HG02588 (cell line): ENCODE results near the gene CDH15.

Experiments used
- ATAC-seq: cut with Tn5 transposase; IDR thresholded peaks from one replicate; pipeline ENCODE4 v1.9.1; 2021; ENCODE audit warnings: mild to moderate bottlenecking, moderate library complexity; ENCODE audit not compliant: unreplicated experiment

CDH15 gene

DNA sequence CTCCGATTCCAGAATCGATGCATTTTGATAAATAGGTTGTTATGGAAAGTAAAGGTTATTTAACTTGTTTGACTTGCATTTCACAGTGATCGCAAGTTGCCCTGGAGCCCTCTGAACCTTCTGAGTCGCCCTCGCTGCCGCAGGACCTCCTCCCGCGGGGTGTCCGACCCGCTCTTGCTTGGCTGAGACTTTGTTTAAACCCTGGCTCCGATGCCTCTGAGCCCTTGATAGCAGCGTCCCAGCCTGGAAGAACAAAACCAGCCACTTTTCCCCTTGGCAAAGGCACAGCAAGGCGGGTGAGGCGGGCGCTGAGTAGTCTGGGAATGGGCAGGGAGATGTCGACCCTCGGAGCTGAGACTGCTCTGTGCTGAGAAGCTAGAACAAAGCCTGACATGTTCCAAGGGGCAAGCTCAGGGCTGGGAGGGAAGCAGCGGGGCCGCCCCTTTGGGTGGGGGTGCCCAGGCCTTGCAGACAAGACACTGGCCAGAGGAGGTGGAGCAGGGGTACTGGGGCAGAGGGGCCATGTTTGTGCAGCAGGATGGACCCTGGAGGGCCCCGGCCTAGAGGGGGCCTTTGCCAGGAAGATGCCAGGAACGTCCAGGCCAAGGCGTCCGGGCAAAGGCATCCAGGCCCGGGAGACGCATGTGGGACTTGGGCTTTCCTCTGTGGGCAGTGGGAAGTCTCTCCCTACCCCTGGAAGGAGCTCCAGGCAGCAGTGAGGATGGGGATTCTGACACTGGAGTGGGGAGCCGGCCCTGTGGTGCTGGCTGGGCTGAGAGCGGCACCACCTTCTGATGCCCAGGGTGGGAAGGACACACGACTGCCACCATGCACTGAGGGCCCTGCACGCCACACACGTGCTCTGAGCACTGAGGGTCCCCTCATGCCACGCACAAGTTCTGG lies 30.3 kb upstream of the CDH15 start:
- no peak for ATAC-seq

- no peak for ATAC-seq
Measured at GRCh38 chr16:89141884-89142267, 29.7 kb upstream of the CDH15 start.

DNA sequence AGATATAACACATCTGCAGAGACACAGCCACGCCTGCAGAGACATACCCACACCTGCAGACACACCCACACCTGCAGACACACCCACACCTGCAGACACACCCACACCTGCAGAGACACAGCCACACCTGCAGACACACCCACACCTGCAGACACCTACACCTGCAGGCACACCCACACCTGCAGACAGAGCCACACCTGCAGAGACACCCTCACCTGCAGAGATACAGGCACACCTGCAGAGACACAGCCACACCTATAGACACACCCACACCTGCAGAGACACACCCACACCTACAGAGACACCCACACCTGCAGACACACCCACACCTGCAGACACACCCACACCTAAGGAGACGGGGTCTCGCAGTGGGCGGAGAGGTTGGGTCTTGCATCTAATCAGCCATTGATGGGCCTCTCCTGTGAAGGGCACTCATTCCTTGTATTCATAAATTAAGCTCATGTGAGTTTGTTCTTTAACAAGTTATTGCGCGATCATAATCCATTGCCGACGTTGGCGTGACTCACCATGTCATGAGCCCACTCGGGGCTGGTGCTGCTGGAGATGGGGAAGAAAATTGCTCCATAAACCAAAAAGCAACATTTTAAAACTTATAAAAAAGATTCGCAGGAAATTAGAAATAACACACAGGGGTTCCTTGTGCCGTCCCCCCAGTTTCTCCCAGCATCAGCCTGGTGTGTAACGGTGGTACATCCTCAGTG lies 28.9 kb upstream of the CDH15 start:
- ATAC-seq, result no peak

DNA sequence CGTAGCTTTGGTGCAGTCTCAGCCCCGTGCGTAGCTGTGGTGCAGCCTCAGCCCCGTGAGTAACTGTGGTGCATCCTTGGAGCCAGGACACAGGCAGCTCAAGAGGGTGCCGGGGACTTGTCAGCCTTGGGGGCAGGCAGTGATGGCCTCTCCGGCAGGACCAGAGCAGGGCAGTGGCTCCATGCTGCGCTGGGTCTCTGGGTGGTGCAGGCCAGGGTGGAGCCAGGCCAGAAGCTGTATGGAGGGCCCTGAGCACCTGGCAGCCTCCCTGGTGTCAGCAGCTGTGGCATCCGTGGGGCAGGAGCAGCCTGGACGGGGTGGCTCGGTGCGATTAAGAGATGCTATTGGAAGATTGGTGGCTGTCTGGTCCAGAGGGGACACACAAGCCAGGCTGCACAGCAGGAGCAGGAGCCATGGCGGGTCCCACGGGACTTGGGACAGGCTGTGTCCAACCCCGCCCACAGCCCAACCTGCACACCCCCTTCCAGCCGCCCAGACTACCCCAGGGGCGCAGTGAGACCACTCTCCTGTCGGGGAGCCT lies 28.3 kb upstream of the CDH15 start:
- no peak for ATAC-seq

DNA sequence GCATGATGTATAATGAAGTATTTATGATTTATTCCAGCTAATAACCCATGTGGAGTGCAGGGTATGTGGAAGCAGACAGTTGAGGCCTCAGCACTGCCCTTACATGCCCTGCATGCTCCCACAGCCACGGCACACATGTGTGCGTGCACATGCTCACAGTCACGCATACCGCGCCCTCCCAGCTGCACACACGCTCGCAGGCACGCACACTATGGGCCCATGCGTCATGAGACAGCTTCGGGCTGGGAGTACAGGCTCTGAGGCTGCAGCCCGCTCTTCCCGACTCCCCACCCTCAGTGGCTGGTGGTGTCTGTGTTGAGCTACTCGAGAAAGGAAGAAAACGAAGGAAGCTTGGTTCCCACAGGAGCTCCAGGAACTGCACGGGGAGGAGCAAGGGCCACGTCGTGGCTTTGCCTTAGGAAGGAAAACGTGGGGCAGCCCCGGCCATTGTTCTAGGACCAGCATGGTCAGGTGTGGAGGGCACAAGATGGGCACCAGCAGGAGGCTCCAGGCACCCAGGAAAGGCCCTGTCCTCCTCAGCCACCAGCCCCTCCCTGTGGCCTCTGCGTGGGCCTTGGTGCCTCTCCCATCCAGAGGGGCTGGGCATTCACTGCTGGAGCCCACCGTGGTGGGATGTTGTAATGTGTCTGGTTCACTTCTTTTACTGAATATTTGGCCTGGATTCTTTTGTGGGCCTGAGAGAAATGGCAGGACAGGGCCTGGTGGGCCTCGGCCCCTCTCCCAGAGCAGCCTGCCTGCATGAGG lies 27.5 kb upstream of the CDH15 start:
- no peak for ATAC-seq

- ATAC-seq, result no peak
Measured at GRCh38 chr16:89144681-89145080, 26.9 kb upstream of the CDH15 start.

DNA sequence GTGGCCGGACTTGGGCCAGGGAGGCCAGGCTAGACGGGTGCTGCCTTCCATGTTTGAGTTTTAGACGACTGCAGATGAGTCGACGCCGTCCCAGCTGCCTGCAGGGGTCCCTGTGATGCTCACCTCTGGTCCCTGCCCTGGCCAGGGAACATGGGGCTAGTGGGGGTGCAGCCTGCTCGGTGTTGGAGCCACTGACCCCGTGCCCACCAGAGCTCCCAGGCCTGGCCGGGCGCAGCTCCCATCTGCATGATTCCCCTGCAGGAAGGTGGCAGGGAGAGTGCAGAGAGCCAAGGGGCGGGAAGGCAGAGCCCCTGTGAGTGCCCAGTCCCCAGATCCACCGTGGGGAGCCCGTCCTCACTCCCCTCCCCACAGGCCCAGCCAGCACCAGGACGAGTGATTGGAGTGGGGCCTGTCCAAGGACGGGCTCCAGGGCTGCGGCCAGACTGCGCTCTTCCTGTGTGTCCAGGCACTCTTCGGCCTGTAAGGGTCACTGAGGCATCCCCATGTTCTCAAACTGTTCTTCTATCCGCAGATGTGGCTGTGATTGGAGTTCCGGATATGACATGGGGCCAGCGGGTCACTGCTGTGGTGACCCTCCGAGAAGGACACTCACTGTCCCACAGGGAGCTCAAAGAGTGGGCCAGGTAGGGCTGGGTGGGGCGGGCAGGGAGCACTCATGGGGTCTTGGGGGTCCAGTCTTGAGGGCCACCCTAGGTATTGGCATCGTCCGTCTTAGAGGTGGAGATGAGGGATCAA lies 26.0 kb upstream of the CDH15 start:
- no peak for ATAC-seq

DNA sequence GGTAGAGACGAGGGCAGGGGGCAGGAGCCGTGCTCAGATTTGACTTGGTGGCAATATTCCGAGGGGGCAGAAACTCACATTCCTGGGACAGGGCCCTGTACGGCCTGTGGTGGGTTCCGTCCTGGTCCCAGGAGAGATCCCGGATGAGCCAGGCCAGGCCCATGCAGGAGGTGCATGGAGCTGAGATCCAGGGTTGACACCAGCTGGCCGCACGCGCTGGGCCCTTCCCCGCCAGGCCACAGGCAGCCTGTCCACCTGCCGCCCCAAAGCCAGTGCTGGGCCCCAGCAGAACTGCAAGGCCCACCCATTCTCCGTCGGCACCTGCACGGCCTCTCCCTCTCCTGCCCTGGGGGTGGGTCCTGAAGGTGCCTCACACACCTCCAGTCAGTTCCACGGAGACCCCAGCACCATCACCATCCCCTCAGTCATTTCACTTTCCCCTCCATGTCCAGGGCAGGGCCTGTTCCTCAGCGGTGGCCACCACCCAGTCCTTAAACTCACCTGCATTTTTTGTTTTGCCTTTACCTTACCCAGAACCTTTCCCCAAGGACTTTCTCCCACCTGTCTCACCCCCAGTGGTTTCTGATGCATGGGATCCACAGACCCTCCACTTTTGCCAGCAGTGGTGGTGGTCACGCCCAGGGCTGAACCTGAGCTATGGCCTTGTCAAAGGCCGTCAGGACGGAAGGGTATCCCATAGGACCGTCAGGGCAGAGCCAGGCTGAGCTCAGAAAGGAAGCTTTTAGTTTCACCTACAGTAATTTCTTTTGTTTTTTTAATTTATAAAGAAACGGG lies 25.1 kb upstream of the CDH15 start:
- ATAC-seq, result no peak

- no peak for ATAC-seq
Measured at GRCh38 chr16:89147085-89147817, 24.3 kb upstream of the CDH15 start.

- ATAC-seq, result no peak
Measured at GRCh38 chr16:89149386-89149785, 22.2 kb upstream of the CDH15 start.

DNA sequence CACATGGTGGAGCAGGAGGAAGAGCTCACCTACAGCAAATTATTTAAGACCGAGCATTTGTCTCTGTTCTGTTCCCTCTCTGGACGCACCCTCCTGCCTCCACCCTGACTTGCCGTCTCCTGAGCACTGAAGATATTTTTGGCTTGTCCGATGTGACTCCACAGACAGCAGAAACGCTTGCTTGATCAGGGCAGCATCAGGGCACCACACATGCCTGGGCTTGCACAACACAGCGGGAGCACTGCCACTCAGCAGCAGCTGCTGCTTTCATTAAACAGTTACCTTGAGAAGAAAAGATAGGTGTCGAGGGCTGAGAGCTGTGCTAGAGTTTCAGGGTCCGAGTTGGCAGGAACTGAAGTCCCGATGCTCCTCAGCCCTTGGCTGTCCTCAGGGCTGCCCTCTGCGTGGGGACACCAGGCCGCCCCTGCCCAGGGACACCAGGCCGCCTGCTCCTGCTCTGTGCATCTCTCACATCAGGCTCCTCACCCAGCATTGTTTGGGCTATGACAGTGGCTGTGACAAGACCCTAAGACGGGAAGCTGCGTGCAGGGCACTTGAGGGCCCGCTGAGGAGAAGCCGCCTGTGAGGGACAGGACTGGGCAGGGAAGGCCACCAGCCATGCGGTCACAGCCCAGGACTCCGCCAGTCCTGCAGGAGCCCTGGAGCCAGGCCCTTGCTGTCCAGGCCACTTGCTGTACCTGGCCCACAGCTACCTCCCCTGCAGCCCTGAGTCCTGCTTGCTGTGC lies 21.3 kb upstream of the CDH15 start:
- no peak for ATAC-seq

- ATAC-seq, result no peak
Measured at GRCh38 chr16:89150981-89151380, 20.6 kb upstream of the CDH15 start.

DNA sequence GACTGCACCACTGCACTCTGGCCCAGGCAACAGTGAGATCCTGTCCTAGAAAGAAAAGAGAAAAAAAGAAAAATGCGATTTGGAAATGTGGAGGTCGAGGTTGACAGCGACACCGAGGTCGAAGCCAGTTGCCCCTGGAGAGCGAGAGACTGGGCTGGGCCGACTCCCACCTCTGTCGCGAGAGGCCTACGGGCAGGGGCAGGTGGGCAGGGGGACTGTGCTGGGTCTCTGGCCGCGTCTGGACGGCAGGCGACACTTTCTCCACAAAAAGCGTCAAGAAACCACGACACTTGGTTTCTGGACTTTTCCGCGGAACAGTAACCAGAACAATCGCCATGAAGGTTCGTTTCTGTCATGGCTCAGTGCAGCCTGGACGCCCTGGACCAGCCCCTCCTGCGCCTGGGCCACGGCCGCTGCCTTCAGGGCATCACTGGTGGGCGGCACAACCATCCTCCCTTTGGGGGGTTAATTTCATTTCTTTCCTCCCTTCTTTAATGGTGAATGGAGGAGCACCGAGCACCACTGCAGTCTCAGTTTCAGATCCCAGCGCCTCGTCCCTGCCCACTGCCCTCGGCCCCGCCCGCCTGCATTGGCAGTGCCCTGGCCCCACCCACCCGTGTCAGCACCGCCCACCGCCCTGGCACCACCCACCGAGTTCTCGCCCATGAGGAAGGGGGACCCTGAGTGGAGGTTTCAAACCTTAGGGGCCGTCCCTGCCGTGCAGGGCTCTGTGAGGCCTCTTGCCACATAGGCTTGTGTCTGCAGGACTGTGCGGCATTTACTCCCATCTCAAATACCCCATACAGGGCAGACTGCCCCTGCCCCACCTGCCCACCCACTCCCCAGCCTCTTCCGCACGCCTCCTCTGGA lies 18.5 kb upstream of the CDH15 start:
- ATAC-seq, result no peak

DNA sequence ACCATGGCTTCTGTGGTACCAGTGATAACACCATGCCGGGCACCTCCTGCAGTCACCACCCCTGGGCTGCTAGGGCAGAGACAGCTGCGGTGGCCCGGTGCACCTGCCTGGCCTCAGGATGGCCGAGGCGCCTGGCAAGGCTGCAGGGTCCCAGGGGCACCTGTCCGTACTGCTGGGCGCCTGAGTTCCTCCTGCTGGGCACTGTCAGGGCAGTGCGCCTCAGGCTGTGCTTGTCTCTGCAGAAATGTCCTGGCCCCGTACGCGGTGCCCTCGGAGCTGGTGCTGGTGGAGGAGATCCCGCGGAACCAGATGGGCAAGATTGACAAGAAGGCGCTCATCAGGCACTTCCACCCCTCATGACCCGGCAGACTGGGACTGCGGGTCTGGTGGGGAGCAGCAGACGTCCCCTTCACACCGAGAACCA lies 17.7 kb upstream of the CDH15 start:
- ATAC-seq, result no peak

GRCh38 chr16:89154390-89155183 lies 17.0 kb upstream of the CDH15 start:
- no peak for ATAC-seq

DNA sequence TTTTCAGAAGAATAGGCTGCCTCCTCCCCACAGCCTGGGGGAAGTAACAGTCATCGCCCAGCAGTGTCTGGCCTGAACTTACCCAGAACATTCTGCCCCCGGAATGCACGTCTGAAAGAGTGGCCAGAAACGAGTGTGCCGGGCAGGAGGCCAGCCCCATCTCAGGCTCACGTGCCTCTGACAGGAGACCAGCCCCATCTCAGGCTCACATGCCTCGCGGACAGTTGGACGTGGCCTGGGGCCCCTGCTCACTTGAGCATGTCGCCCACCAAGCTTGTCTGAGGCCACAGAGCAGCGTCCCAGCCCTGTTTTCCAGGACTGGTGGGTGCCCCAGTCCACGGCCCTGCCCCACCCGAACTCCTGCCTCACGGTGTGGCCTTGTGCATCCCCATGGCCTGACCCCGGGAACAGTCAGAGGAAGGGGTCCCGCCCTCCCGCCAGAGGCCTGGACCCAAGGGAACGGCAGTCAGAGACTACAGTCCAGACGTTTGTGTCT lies 16.3 kb upstream of the CDH15 start:
- ATAC-seq, result no peak
